Glomerular endothelial cell (primary cell): ENCODE data around the gene SFT2D1. TPM values are rescaled to one million over a fixed set of nuclear protein-coding genes. Genes with fewer than 3 reads are reported as not detected.
"Not testable (repeated sequence)": the region's sequence is repeated elsewhere in the genome, so short reads cannot be mapped to it uniquely, and the experiment has no call there.

Experiments
- DNase-seq: peaks from one replicate; pipeline ENCODE4 v3.0.0-alpha.2; 2011; ENCODE audit warnings: low read depth, low spot score; ENCODE audit errors: extremely low read depth
- total RNA-seq: library from RNA; depleted of rRNA; stranded (reverse); fragments of >200 nt; gene quantifications from 2 replicates; pipeline ENCODE4 v1.2.3, GENCODE V29; 2015

The SFT2D1 gene
- total RNA-seq = 28.0 and 34.4 TPM in 2 replicates

DNA sequence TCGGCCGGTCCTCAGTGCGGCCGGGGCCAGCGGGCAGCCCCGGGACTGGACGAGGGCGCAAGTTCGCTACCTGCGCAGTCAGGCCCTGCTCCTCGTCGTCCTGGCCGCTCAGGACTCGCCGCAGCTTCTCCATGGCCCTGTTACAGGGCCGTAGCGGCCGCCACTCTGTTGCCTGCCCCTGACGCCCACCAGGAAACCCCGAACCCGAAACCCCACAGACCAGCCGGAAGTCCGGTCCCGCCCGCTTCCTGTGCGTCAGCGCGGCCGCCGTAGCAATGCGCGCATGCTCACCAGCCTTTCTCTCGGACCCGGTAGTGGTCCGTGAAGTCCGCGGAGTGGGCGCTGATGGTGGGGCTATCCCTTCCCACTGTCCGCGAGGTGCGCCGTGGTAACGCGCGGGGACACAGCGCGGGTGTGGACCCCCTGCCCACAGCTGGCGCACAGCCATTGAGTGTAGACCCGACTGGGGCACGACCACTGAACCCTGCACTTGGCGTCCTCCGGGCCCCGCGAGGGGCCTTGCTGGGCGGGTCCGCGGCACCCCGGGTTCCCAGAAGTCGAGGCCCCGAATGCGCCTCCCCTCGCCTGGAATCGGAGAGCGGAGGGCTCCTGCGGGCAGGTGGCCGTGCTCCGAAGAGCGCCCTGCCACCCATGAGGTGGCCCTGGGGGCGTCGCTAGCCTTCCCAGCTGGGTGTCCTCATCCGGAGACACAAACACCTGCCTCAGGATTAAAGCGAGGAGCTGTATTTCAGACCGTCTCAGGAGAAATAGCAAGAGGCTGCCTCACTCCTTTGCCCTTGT, at the start of gene SFT2D1:
SFT2D1 (minus strand) TSS at position 197 of the 801 bp plus-strand sequence; CDS start at position 133, 64 bp downstream.
- no peak for DNase-seq

- no peak for DNase-seq
These were observed 46.8 kb upstream of the SFT2D1 start for GRCh38 chr6:166389119-166389518.

- DNase-seq = no peak
These were observed 46.1 kb upstream of the SFT2D1 start for GRCh38 chr6:166388290-166389004.

- DNase-seq = no peak
These were observed 45.4 kb upstream of the SFT2D1 start for GRCh38 chr6:166387642-166388289.

DNA sequence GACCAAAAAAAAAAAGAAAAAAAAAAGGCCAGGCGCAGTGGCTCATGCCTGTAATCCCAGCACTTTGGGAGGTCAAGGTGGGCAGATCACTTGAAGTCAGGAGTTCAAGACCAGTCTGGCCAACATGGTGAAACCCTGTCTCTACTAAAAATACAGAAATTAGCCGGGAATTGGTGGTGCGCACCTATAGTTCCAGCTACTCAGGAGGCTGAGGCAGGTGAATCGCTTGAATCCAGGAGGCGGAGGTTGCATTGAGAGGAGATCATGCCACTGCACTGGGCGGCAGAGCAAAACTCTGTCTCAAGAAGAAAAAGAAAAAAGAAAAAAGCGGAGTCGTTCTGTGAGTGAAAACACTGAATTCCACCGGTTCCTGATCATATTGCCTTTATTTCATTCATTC, 44.8 kb upstream of the SFT2D1 start:
- not testable (repeated sequence) for DNase-seq

GRCh38 chr6:166386111-166386510, 43.8 kb upstream of the SFT2D1 start:
- no peak for DNase-seq

DNA sequence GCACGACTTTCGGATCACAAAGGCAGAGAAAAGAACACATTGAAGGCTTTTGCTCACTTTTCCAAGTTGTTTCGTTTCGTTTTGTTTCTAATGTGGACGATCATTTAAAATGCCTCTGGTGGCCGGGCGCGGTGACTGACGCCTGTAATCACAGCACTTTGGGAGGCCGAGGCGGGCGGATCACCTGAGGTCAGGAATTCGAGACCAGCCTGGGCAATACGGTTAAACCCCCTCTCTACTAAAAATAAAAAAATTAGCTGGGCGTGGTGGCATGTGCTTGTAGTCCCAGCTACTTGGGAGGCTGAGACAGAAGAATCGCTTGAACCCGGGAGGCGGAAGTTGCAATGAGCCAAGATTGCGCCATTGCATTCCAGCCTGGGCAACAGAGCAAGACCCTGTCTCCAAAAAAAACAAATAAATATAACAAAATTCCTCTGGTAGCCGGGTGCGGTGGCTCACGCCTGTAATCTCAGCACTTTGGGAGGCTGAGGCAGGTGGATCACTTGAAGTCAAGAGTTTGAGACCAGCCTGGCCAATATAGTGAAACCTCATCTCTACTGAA, 41.5 kb upstream of the SFT2D1 start:
- not testable (repeated sequence) for DNase-seq

DNA sequence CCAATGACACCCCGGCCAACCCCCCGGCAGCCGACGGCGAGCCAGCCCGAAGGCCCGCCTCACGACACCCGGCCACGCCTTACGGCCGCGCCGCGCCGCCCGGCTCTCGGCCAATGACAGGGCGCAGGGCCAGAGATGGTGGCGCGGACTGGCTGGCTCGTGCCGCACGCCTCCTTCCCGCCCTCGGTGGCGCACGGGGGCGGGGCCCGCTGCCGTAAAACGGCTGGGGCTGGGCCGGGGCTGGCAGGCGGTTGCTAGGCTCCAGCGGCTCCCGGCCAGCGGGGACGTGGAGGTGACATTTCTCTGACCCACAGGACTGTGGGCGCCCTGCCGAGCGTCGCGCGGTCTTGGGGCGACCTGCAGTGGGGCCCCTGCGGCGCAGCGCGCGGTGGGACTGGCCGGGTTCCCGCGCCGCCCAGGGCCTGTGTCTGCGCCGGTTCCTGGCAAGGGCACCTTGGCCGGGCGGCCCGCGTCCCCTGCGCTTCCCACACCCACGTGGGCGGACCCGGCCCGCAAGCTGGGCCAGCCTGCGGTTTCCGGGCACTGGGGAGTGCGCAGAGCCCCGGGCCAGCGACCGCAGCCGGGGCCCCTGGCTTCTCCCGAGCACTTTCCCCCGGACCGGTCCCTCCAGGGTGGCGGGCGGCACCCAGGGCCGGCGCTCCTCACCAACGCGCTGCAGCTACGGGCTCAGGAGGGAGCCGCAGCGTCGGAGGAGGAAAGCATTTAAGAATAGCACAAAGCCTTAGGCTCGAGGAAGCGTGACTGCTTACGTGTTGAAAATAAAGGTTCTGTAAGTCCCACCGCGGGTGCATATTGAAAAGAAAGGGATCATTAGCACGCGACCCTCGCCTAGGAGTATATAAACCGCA, 40.8 kb upstream of the SFT2D1 start, which contains the start of gene MPC1:
MPC1 (minus strand) TSS at position 8 of the 869 bp plus-strand sequence. CDS start 64 bp downstream, outside the sequence.
- DNase-seq = peak; percentile 34

DNA sequence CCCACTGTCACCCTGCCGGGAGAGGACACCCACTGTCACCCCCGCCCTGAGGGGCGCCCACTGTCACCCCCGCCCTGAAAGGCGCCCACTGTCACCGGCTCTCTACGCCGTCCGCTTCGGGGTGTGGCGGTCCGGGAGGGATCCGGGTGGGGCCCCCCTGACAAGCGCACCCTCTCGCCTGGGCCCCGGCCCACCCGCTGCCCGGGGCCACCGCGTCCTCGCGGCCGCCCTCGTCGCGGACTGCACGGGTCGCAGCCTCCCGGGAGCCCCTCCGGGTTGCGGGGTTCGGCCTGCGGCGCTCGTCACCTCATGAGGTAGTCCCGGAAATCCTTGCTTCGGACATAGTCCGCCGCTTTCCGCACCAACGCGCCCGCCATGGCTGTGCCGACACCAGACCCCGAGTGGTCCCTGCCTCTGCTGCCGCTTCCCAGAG, 40.2 kb upstream of the SFT2D1 start:
- no peak for DNase-seq

- DNase-seq = no peak
These were observed 39.6 kb upstream of the SFT2D1 start for GRCh38 chr6:166381733-166382499.

- no peak for DNase-seq
These were observed 39.0 kb upstream of the SFT2D1 start for GRCh38 chr6:166381381-166381732.

DNA sequence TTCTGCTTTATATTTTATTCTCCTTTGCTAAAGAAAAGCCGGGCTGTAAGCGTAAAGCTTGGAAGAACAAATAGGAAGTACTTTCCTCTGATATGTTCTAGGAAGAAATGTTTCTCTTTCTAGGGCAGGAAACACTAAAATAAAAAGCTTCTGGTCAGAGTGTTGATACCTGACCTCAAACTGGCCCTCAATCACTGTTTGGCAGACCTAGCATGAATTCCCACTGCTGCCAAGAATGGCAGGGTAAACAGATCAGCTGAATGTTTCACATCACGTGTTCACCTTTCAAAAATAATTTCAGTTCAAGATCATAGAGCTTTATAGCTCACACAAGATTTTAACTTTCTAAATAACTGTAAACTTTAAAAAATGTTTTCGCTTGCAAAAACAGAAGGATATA, 37.5 kb upstream of the SFT2D1 start:
- peak; percentile 31 for DNase-seq

DNA sequence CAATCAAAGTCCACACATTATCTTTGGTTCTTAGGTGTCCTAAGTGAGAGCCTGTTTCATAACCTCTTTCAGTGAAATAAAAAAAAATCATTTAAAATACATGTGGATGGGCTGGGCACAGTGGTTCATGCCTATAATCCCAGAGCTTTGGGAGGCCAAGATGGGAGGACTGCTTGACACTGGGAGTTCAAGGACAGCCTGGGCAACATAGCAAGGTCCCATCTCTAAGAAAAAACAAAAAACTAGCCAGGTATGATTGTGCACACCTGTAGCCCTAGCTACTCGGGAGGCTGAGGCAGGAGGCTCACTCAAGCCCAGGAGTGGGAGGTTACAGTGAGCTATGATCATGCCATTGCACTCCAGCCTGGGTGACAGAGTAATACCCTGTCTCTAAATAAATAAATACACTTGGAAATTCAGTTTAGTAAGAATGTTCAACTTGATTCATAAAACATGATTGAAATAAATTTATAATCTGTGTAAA, 36.8 kb upstream of the SFT2D1 start:
- DNase-seq = no peak

- no peak for DNase-seq
These were observed 35.4 kb upstream of the SFT2D1 start for GRCh38 chr6:166377721-166378120.

DNA sequence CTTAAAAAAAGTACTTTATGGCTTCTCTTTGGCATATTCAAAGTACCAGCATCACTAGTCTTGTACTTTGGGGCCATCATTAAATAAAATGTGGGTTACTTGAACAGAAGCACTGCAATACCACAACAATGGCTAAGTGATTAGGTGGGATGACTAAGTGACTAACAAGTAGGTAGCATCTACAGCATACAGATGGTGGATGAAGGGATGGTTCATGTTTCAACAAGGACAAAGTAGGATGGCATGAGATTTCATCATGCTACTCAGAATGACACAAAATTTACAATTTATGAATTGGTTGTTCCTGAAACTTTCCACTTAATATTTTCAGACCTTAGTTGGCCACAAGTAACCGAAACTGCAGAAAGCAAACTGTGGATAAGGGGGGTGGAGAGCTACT, 32.7 kb upstream of the SFT2D1 start:
- no peak for DNase-seq

GRCh38 chr6:166370489-166370888, 28.1 kb upstream of the SFT2D1 start:
- no peak for DNase-seq

DNA sequence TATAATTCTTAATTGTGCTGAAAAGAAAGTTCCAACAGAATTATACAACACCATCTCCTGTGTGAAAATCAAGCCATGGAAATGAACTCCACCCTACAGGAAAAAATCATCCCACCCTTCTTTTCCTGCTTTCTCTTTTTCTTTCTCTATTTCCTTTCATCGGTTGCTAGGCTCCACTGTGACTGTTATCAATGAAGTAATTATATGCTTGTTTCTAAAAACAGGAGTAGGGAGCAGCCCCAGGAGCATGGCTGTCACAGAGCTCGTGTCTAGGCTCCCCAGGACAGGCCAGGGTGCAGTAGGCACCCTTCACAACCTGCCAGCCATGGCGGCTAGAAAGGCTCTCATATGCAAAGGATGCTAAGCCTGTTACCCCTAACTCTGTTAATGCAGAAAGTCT, 27.4 kb upstream of the SFT2D1 start:
- no peak for DNase-seq

DNA sequence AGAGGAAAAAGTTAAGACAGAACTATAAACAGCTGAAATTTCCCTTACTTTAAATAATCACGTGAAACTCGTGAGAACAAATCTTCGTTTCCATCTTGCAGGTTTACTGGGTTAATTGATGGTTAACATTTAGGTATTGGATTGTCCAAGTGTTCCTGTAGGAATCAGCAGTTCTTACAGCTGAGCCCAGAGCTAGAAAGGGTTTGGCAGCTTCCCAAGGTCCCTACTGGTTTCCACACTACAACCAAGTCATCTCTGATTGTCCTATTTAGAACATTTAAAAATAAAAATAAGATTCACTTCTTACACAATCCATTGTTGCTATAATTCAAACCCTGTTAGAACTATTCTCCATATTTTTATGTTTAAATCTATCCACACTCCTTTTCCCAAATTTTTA, 24.6 kb upstream of the SFT2D1 start:
- DNase-seq = no peak

DNA sequence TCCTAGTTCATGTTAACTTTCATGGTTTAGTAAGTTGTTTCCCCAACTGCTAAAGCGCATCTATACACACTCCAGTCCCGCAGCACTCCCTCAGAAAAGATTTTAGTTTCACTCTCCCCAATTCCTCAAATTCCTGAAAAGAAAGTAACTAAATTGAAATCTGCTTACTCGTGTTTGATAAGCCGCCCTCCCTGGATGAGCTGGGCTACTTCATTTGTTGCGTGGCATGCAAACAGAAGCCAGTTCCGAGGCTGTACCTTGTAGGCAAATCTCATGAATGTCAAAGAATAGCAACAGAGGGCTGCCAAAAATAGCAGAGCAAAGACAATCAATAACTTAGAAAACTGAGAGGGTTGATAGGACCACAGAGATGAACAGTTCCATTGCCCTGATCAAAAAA, 23.5 kb upstream of the SFT2D1 start:
- no peak for DNase-seq
